HepG2 (cell line): ENCODE measurements around the gene COLQ. TPM values are rescaled to one million over a fixed set of nuclear protein-coding genes. Genes with fewer than 3 reads are reported as not detected.
A peak's percentile ranks its signal among the peaks of the same experiment; 100 is the strongest.

Experiments used
- GMEB1 ChIP-seq: sonication (generic); formaldehyde crosslinking; IDR thresholded peaks from 2 replicates; pipeline ENCODE4 v1.5.1; 2020; ENCODE audit warnings: missing genetic modification reagents, mild to moderate bottlenecking, borderline replicate concordance
- HINFP ChIP-seq: sonication (generic); formaldehyde crosslinking; IDR thresholded peaks from 2 replicates; pipeline ENCODE4 v1.4.0; 2020; ENCODE audit warnings: low read depth, mild to moderate bottlenecking, missing genetic modification reagents
- KDM1A ChIP-seq: IDR thresholded peaks from 2 replicates; pipeline ENCODE4 v1.6.1; 2016; ENCODE audit warnings: missing compliant biosample characterization
- KLF11 ChIP-seq: IDR thresholded peaks from 2 replicates; pipeline ENCODE4 v1.6.1; 2016; ENCODE audit warnings: missing compliant biosample characterization
- MEIS1 ChIP-seq: sonication (generic); formaldehyde crosslinking; IDR thresholded peaks from 2 replicates; pipeline ENCODE4 v1.9.0; 2021; ENCODE audit warnings: mild to moderate bottlenecking, missing genetic modification reagents, moderate library complexity, borderline replicate concordance
- MXD4 ChIP-seq: IDR thresholded peaks from 2 replicates; pipeline ENCODE4 v1.6.1; 2016; ENCODE audit warnings: mild to moderate bottlenecking, missing biosample characterization, missing genetic modification reagents
- RXRB ChIP-seq: IDR thresholded peaks from 2 replicates; pipeline ENCODE4 v1.6.1; 2016; ENCODE audit warnings: borderline replicate concordance, missing genetic modification reagents, missing compliant biosample characterization
- SNAPC5 ChIP-seq: sonication (generic); formaldehyde crosslinking; IDR thresholded peaks from 2 replicates; pipeline ENCODE4 v1.8.1; 2023; ENCODE audit warnings: mild to moderate bottlenecking, missing genetic modification reagents, borderline replicate concordance
- SOX5 ChIP-seq: IDR thresholded peaks from 2 replicates; pipeline ENCODE4 v1.6.1; 2016; ENCODE audit warnings: borderline replicate concordance
- SRY ChIP-seq: sonication (generic); formaldehyde crosslinking; IDR thresholded peaks from 2 replicates; pipeline ENCODE4 v1.8.0; 2022; ENCODE audit warnings: mild to moderate bottlenecking, missing genetic modification reagents
- WIZ ChIP-seq: sonication (generic); formaldehyde crosslinking; IDR thresholded peaks from 2 replicates; pipeline ENCODE4 v1.5.1; 2020; ENCODE audit warnings: mild to moderate bottlenecking, missing genetic modification reagents
- ZBTB49 ChIP-seq: sonication (generic); formaldehyde crosslinking; IDR thresholded peaks from 2 replicates; pipeline ENCODE4 v1.4.0; 2020; ENCODE audit warnings: missing genetic modification reagents, borderline replicate concordance
- ZBTB7B ChIP-seq: sonication (generic); formaldehyde crosslinking; IDR thresholded peaks from 2 replicates; pipeline ENCODE4 v1.4.0; 2020; ENCODE audit warnings: missing genetic modification reagents
- ZNF10 ChIP-seq: sonication (generic); formaldehyde crosslinking; IDR thresholded peaks from 2 replicates; pipeline ENCODE4 v1.4.0; 2020; ENCODE audit warnings: mild to moderate bottlenecking, low read depth, missing genetic modification reagents, borderline replicate concordance
- ZNF121 ChIP-seq: sonication (generic); formaldehyde crosslinking; IDR thresholded peaks from 2 replicates; pipeline ENCODE4 v1.5.0; 2020; ENCODE audit warnings: mild to moderate bottlenecking, missing genetic modification reagents
- ZNF891 ChIP-seq: sonication (generic); formaldehyde crosslinking; IDR thresholded peaks from 2 replicates; pipeline ENCODE4 v1.5.0; 2020; ENCODE audit warnings: mild to moderate bottlenecking, missing genetic modification reagents
- ZSCAN20 ChIP-seq: sonication (generic); formaldehyde crosslinking; IDR thresholded peaks from 2 replicates; pipeline ENCODE4 v1.4.0; 2020; ENCODE audit warnings: missing genetic modification reagents, mild to moderate bottlenecking, borderline replicate concordance
- polyA plus RNA-seq, 8 experiments: library from polyadenylated mRNA; depleted of rRNA in 3 of 8; stranded (reverse) in 7 of 8; unstranded in 1 of 8; fragments of >200 nt; fragmentation: Illumina TruSeq in 4 of 8; extraction: Trizol in 4 of 8; gene quantifications; 2 replicates each; pipeline versions ENCODE4 v1.2.1 to v1.2.3, GENCODE V29; 2011 to 2016; ENCODE audit warnings: low read depth in 4 of 8, missing spikeins in 1 of 8, mixed read lengths in 1 of 8; ENCODE audit not compliant: insufficient read depth in 1 of 8
- total RNA-seq, 5 experiments: library from RNA; depleted of rRNA; stranded (reverse); fragments of >200 nt; fragmentation: Illumina TruSeq; extraction: Trizol; gene quantifications; 2 replicates each; pipeline ENCODE4 v1.2.3, GENCODE V29; 2016; ENCODE audit warnings: low read depth in 1 of 5
- TF ChIP-seq, protein P1 (sequence below): sonication (generic); formaldehyde crosslinking; IDR thresholded peaks from 2 replicates; pipeline ENCODE4 v1.5.1; 2020; ENCODE audit warnings: mild to moderate bottlenecking, missing genetic modification reagents, borderline replicate concordance

Gene COLQ
- total and polyA plus RNA-seq, 2 of the 13 experiments (the other 11 are each of a cell fraction or from before 2014, with no cell fraction given): 0.31 to 0.46 TPM

GRCh38 chr3:15427182-15427880 is 94.2 kb downstream of the COLQ start, which contains the start of the genes EAF1 and METTL6 (continued):
- TF ChIP-seq ZNF121 (CRISPR knock-in tag): no peak
- no peak for TF ChIP-seq RXRB
- no peak for TF ChIP-seq WIZ
- TF ChIP-seq ZBTB49: no peak
- TF ChIP-seq MXD4 (CRISPR knock-in tag): 0 out of 2 replicates have a peak, but pooled peaks have one; percentile 43
- no peak for TF ChIP-seq SOX5 (CRISPR knock-in tag)
- no peak; the same call in 1 of the 2 replicates for TF ChIP-seq SNAPC5
- no peak for TF ChIP-seq ZNF10
- no peak for TF ChIP-seq ZSCAN20 (CRISPR knock-in tag)
- TF ChIP-seq ZBTB7B (CRISPR knock-in tag): no peak
- TF ChIP-seq HINFP (CRISPR knock-in tag): no peak; the same call in 1 of the 2 replicates
- no peak for TF ChIP-seq MEIS1
- 0 out of 2 replicates have a peak, but pooled peaks have one; percentile 44 for TF ChIP-seq SRY (CRISPR knock-in tag)
- no peak for TF ChIP-seq KDM1A
- TF ChIP-seq ZNF891 (CRISPR knock-in tag): peak; percentile 76; the same call in 1 of the 2 replicates
- no peak for TF ChIP-seq KLF11 (CRISPR knock-in tag)
- TF ChIP-seq GMEB1: peak; percentile 69; the same call in 1 of the 2 replicates
- TF ChIP-seq, protein P1, sequence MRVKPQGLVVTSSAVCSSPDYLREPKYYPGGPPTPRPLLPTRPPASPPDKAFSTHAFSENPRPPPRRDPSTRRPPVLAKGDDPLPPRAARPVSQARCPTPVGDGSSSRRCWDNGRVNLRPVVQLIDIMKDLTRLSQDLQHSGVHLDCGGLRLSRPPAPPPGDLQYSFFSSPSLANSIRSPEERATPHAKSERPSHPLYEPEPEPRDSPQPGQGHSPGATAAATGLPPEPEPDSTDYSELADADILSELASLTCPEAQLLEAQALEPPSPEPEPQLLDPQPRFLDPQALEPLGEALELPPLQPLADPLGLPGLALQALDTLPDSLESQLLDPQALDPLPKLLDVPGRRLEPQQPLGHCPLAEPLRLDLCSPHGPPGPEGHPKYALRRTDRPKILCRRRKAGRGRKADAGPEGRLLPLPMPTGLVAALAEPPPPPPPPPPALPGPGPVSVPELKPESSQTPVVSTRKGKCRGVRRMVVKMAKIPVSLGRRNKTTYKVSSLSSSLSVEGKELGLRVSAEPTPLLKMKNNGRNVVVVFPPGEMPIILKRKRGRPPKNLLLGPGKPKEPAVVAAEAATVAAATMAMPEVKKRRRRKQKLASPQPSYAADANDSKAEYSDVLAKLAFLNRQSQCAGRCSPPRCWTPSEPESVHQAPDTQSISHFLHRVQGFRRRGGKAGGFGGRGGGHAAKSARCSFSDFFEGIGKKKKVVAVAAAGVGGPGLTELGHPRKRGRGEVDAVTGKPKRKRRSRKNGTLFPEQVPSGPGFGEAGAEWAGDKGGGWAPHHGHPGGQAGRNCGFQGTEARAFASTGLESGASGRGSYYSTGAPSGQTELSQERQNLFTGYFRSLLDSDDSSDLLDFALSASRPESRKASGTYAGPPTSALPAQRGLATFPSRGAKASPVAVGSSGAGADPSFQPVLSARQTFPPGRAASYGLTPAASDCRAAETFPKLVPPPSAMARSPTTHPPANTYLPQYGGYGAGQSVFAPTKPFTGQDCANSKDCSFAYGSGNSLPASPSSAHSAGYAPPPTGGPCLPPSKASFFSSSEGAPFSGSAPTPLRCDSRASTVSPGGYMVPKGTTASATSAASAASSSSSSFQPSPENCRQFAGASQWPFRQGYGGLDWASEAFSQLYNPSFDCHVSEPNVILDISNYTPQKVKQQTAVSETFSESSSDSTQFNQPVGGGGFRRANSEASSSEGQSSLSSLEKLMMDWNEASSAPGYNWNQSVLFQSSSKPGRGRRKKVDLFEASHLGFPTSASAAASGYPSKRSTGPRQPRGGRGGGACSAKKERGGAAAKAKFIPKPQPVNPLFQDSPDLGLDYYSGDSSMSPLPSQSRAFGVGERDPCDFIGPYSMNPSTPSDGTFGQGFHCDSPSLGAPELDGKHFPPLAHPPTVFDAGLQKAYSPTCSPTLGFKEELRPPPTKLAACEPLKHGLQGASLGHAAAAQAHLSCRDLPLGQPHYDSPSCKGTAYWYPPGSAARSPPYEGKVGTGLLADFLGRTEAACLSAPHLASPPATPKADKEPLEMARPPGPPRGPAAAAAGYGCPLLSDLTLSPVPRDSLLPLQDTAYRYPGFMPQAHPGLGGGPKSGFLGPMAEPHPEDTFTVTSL (CRISPR knock-in tag): peak; percentile 56; the same call in 1 of the 2 replicates
